ENCODE data around the gene SWSAP1. TPM values are rescaled to one million over a fixed set of nuclear protein-coding genes. Genes with fewer than 3 reads are reported as not detected.

The SWSAP1 gene
- total and polyA plus RNA-seq, 9 of the 15 experiments (the other 6 are each of a cell fraction or from before 2014, with no cell fraction given): 0.18 to 2.8 (median 1.7) TPM

DNA sequence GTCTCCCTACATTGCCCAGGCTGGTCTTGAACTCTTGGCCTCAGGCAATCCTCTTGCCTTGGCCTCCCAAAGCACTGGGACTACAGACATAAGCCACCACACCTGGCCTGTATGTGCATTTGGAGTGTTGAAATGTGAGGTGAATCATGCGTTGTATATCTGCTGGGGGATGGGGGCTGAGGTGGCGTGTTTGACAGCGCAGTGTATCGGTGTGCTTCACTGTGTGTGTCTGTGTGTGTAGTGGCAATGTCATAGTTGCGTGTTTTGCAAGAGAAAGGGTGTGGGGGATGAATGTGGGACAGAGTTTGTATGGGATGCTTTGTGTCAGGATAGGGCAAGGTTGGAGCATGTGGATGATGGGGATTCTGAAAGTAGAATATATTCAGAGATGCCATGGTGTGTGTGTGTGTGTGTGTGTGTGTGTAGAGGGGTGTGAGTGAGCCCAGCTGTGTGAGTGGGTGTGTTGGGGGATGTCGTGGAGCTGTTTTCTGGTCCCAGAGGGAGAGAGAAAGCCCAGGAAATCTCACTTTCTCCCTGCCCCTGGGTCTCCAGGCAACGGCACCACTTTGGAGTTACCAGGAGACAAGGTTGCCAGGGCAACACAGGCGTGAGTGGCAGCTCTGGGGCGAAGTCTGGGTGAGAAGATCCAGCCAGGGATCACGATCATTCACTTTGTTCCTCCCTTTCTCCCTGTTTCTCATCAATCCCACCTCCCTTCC is 1.1 kb upstream of the SWSAP1 start (continued):
- TF ChIP-seq ZNF785 (CRISPR knock-in tag; IDR thresholded peaks at IDR 0.05) (no peak), GATAD2A (IDR thresholded peaks at IDR 0.05) (no peak), ZFX (CRISPR knock-in tag; IDR thresholded peaks at IDR 0.05) (no peak), MCM2 (IDR thresholded peaks at IDR 0.05; ENCODE audit: low read depth) (no peak)

DNA sequence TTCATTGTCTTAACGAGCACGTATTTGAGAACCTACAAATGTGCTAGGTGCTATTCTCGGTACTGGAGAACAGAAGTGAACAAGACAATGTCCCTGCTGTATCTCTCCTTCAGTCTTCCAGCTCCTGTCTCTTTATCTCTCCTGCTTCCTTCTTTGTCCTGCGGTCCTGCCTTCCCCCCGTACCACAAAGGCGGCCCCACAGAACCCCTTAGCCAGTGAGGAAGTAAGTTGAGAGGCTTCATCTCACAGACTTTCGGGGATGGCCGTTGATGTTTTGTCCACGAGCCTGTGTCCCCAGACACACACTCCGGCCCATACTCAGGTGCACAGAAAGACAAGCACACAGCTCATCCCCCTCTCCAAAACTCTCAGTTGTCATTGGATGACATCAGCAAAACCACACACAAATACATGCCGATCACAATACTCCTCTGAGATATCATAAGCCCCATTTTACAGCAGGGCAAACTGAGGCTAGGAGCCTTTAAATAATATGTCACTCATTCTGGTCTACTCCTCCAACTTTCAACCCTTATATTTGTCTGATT is 507 bp upstream of the SWSAP1 start:
- Histone ChIP-seq H3K9me1 (ENCODE audit: control insufficient read depth, insufficient read depth, low read length) (no peaks in the 10 kb centered on the region), H3K9me3 (replicated peaks; ENCODE audit: control insufficient read depth, insufficient read depth, low read depth, low read length) (no peaks in the 10 kb centered on the region), H4K20me1 (replicated peaks; ENCODE audit: control insufficient read depth, insufficient read depth, low read length) (peaks cover 11% of the 10 kb centered on the region), H2AFZ (ENCODE audit: low read depth, low read length) (peak overlapping the region; percentile 97), H3K79me2 (ENCODE audit: control insufficient read depth, insufficient read depth, low read length) (peaks cover 16% of the 10 kb centered on the region; the same call in 2 of the 3 replicates), H3K36me3 (ENCODE audit: control insufficient read depth, insufficient read depth, low read length) (peaks cover 19% of the 10 kb centered on the region), H3K27me3 (ENCODE audit: control insufficient read depth in 2 of 2, insufficient read depth in 2 of 2, low read length in 2 of 2) (no peaks in the 10 kb centered on the region), H3K9ac (ENCODE audit: insufficient read depth in 1 of 2, low read depth in 2 of 2, low read length in 2 of 2) (peak overlapping the region; percentile 77 to 96; a peak in 3 of 4 replicates), H3K4me3 (peak overlapping the region; percentile 59), H3K27ac (ENCODE audit: extremely low read depth, low read depth, low read length) (peak overlapping the region; percentile 84; the same call in 2 of the 3 replicates), H3K4me1 (replicated peaks in 1 of 2; ENCODE audit: control insufficient read depth in 2 of 2, insufficient read depth in 2 of 2, low read length in 2 of 2) (peaks cover 22 to 31% of the 10 kb centered on the region in 2 experiments), H3K4me2 (ENCODE audit: insufficient read depth, low read length) (peak overlapping the region; percentile 84)
- BruUV-seq (replicated peaks): no TSS peak
- intact Hi-C loops (cut with micrococcal nuclease): loop anchor here (2.0 kb wide), 1 partner anchor 61 kb away; the partner anchor contains the start of genes ODAD3 and PRKCSH
- ATAC-seq (no peak), FAIRE-seq (no peak), DNase-seq (ENCODE audit: extremely low read depth in 1 of 4, low spot score in 3 of 4) (peak in 1 of 4 experiments; percentile 20)
- CTCF ChIA-PET (ENCODE audit: low intra/inter-chr PET ratio): no interaction called here
- 21% methylated on average over 11 of the region's 11 CpGs for WGBS (ENCODE audit: insufficient coverage, low coverage, missing lambda C conversion rate)
- POLR2A ChIA-PET: interaction anchor here (0.6 to 3.6 kb wide), 17 partner anchors 10 to 276 kb away, joined by 3 to 36 read pairs (median 3); partner anchors contain the start of genes CCDC159, ECSIT, EPOR and RAB3D
- in situ Hi-C loops (cut with MboI): no loop called here
- TF ChIP-seq, protein P1, sequence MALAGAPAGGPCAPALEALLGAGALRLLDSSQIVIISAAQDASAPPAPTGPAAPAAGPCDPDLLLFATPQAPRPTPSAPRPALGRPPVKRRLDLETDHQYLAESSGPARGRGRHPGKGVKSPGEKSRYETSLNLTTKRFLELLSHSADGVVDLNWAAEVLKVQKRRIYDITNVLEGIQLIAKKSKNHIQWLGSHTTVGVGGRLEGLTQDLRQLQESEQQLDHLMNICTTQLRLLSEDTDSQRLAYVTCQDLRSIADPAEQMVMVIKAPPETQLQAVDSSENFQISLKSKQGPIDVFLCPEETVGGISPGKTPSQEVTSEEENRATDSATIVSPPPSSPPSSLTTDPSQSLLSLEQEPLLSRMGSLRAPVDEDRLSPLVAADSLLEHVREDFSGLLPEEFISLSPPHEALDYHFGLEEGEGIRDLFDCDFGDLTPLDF (CRISPR knock-in tag; IDR thresholded peaks at IDR 0.05): no peak
- TF ChIP-seq ESRRA (IDR thresholded peaks at IDR 0.05; ENCODE audit: borderline replicate concordance, low read depth): peak; percentile 84
- TF ChIP-seq SIN3A (IDR thresholded peaks at IDR 0.05; ENCODE audit: borderline replicate concordance in 2 of 2, control insufficient read depth in 1 of 2, low read depth in 2 of 2, low read length in 2 of 2): peak in 1 of 2 experiments; percentile 22; a peak in 1 of 4 replicates
- peak; percentile 22; the same call in 1 of the 2 replicates for TF ChIP-seq MAFF (IDR thresholded peaks at IDR 0.05; ENCODE audit: low read length)
- TF ChIP-seq BRF1 (IDR thresholded peaks at IDR 0.05; ENCODE audit: borderline replicate concordance, extremely low read depth, insufficient read length): no peak
- TF ChIP-seq NFIX (CRISPR knock-in tag; IDR thresholded peaks at IDR 0.05; ENCODE audit: low read depth): no peak
- TF ChIP-seq MAFG (tag; conservative IDR thresholded peaks at IDR 0.05): 0 out of 2 replicates have a peak, but pooled peaks have one; percentile 12
- TF ChIP-seq ETV1 (tag; conservative IDR thresholded peaks at IDR 0.05; ENCODE audit: low read depth): no peak
- TF ChIP-seq SNIP1 (IDR thresholded peaks at IDR 0.05; ENCODE audit: low read depth): no peak
- no peak for TF ChIP-seq ZNF140 (CRISPR knock-in tag; IDR thresholded peaks at IDR 0.05)
- TF ChIP-seq, protein P2, sequence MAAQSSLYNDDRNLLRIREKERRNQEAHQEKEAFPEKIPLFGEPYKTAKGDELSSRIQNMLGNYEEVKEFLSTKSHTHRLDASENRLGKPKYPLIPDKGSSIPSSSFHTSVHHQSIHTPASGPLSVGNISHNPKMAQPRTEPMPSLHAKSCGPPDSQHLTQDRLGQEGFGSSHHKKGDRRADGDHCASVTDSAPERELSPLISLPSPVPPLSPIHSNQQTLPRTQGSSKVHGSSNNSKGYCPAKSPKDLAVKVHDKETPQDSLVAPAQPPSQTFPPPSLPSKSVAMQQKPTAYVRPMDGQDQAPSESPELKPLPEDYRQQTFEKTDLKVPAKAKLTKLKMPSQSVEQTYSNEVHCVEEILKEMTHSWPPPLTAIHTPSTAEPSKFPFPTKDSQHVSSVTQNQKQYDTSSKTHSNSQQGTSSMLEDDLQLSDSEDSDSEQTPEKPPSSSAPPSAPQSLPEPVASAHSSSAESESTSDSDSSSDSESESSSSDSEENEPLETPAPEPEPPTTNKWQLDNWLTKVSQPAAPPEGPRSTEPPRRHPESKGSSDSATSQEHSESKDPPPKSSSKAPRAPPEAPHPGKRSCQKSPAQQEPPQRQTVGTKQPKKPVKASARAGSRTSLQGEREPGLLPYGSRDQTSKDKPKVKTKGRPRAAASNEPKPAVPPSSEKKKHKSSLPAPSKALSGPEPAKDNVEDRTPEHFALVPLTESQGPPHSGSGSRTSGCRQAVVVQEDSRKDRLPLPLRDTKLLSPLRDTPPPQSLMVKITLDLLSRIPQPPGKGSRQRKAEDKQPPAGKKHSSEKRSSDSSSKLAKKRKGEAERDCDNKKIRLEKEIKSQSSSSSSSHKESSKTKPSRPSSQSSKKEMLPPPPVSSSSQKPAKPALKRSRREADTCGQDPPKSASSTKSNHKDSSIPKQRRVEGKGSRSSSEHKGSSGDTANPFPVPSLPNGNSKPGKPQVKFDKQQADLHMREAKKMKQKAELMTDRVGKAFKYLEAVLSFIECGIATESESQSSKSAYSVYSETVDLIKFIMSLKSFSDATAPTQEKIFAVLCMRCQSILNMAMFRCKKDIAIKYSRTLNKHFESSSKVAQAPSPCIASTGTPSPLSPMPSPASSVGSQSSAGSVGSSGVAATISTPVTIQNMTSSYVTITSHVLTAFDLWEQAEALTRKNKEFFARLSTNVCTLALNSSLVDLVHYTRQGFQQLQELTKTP (IDR thresholded peaks at IDR 0.05; ENCODE audit: low read depth in 1 of 2, partially characterized antibody in 2 of 2): no peak
